Fibroblast of peridontal ligament (primary cell): ENCODE measurements around the gene HDAC6.
"Not testable (repeated sequence)": the region's sequence is repeated elsewhere in the genome, so short reads cannot be mapped to it uniquely, and the experiment has no call there.

Source experiments
- DNase-seq: peaks from one replicate; pipeline ENCODE4 v3.0.0-alpha.2; 2010; ENCODE audit errors: extremely low read depth

Gene HDAC6

DNA sequence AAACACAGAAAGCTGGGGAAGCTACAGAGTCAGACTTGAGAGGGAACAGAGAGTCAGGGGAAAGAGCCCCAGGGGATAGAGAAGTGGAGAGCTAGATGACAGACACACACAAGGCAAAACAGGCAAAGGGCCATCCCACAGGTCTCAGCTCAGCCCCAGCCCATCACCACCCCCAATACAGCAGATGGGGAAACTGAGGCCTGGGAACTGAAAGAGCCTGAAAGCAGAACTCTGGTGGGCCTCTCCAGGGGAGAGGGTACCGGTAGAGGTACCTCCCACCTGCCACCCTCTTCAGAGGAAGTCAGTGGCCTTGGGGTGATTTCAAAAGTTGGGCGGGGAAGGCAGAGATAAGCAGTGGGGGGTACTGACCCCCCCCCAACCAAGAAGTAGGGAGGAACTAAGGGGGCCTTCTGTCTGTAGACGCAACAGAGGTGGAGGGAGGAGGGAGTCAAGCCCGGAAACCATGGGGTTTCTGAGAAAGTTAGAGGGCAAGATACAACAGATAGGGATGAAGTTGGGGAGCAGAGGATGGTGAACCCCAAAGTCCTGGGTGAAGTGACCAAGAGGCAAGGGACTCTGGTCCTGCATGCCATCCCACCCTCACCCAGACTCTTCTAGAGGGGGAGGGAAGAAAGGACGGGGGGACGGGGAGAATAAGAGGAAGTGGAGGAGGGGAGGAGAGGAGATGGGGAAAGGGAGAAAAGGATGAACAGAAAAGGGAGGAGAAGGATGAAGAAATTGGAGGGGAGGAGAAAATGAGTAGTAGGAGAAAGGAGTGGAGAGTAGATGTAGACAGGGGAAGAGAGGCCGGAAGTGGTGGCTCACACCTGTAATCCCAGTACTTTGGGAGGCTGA, 12.3 kb upstream of the HDAC6 start:
- DNase-seq = no peak

DNA sequence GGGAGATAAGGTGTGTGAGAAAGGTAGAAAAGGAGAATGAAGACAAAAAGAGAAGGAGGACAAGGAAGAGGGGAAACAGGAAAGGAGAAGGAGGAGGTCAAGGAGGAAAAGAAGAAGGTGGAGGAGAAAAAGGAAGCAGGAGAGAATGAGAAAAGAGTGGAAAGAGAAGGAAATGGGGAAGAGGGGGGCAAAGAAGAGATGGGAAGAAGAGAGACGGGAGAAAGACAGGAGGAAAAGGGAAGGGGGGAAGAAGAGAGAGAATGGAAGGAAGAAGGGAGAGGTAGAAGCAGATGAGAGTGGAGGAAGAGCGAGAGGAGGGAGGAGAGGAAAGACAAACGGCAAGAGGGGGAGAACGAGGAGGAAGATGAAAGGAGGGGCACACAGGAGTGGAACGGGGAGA, 11.4 kb upstream of the HDAC6 start:
- no peak for DNase-seq

DNA sequence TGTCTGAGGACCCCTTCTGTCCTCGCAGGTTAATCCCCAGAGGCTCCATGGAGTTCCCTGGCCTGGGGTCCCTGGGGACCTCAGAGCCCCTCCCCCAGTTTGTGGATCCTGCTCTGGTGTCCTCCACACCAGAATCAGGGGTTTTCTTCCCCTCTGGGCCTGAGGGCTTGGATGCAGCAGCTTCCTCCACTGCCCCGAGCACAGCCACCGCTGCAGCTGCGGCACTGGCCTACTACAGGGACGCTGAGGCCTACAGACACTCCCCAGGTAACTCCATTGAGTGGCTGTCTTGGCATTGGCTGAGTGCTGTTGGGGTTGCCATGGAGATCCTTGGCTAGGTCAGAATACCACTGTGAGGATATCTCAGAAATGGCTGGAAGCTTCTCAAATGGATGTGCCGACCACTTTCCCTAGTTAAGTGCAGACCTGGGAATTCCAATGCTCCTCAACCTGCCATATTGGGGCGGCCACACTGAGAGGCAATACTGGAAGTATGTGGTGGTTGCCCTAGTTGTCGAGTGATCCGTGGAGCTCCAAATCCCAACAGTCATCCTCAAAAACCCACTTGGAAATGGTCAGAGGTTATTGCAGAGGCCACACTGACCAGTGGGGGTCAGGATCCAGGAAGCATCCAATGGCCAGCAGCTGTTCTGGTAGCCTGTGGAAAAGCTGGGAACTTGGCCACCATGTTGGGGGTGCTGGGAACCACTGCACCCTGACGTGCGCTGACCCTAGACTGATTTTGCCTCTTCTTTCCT, 10.6 kb upstream of the HDAC6 start:
- DNase-seq = no peak

DNA sequence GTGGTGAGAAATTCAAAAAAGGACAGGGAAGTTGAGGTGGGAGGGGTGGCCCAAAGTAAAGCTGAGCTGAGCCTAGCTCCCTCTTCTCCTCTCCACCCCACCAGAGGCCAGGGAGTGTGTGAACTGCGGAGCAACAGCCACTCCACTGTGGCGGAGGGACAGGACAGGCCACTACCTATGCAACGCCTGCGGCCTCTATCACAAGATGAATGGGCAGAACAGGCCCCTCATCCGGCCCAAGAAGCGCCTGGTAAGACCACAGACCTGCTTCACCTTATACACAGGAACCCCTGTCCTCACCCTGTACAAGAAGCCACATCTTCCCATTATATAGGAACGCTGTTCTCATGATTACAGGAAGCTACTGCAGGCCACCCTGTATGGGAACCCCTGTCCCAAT, 9.6 kb upstream of the HDAC6 start:
- DNase-seq = no peak

DNA sequence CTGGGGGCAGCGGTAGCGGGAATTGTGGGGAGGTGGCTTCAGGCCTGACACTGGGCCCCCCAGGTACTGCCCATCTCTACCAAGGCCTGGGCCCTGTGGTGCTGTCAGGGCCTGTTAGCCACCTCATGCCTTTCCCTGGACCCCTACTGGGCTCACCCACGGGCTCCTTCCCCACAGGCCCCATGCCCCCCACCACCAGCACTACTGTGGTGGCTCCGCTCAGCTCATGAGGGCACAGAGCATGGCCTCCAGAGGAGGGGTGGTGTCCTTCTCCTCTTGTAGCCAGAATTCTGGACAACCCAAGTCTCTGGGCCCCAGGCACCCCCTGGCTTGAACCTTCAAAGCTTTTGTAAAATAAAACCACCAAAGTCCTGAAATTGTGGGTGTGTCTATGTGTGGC, 7.9 kb upstream of the HDAC6 start:
- DNase-seq = no peak

DNA sequence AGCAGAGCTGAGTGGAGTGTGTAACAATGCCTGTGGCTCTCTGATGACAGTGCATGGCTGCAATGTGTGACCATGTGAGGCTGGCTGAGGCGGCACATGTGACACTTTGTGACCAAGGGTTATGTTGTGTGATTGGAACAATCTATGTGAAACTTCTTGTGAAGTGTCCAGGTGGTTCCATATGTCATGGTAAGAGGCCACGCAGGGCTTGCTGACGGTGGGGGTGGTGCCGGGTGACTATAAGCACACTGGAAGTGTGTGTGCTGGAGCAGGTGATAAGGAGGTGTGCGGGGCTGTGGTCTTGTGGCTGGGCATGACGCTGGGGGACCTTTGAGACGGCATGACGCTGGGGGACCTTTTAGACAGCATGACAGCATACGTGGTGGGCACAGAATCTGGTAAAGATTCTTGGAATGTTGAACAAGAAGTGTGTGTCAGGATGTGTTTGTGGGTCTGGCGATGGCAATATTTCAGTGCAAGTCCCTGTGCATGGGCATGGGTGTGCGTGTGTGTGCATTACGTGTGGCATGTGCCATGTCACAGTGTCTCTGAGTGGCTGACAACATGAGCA, 7.4 kb upstream of the HDAC6 start:
- no peak for DNase-seq

DNA sequence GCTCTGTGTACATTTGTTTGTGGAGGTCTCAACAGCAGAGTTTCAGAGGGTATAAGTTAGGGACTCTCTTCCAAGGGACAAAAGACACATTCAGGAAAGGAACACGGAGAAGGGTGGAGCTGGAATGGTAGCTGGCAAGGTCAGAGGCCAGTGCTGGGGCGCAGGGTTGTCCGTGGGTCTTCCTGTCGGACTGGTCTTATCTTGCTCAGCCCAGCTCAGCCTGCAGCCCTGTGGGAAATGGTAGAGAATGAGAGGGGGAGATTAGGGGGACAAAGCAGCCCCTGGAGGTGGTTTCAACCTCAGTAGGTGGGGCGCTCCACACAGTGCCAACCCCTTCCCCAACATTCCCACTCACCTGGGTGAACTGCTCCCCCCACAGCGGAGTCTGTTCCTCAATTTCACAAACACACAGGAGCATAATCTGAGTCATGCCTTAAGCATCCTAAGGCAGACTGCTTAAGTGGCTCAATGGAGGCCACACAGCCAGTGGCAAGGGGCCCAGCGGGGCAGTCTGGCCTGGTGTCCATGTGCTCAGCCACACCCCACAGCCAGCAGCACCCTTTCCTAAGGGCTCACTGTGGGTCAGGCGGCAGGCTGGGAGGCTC, 6.9 kb upstream of the HDAC6 start:
- peak; percentile 15 for DNase-seq

DNA sequence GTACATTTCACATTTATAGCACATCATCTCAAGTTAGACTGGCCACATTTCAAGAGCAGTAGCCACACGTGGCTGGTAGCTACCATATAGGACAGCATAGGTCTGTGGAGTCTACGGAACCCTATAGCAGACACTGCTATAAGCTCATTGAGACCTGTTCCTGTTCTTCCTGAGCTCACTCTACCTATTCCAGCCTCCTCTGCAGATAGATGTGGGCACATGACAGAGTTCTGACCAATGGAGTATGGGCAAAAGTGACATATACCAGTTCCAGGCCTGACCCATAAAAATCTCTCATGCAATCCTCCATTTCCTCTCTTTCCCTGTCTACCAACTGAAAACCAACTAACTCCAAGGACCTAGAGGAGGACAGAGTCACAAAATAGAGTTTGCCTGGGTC, 3.5 kb upstream of the HDAC6 start:
- no peak for DNase-seq

DNA sequence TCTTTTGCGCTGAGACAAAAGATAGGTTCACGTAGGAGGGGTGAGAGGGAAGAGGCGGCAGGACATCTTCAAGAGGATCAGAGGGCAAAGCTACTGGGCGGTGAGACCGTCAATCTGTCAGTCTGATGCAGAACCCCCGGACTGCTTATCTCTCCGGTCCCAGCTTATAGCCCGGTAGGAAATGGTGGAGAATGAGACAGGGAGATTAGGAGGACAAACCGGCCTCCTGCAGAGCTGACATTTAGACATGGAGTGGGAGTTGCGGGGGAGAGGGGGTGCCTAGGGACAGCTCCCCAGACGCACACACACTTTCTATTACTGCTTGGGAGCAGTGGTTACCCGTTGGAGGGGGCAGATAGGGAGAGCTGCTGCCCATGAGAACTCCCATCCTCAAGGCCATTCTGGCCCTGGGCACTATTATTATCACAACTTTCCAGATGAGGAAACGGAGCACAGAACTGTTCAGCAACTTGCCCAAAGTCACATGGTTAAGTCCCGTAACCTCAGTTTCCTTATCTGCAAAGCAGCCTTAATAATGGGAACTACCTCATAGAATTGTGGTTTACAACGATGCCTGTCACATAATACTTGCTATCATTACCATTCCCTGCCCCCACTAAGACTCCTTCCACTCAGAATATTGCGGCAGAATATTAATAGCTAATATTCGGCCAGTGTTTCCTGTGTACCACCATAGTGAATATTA, 1.1 kb upstream of the HDAC6 start:
- no peak for DNase-seq

DNA sequence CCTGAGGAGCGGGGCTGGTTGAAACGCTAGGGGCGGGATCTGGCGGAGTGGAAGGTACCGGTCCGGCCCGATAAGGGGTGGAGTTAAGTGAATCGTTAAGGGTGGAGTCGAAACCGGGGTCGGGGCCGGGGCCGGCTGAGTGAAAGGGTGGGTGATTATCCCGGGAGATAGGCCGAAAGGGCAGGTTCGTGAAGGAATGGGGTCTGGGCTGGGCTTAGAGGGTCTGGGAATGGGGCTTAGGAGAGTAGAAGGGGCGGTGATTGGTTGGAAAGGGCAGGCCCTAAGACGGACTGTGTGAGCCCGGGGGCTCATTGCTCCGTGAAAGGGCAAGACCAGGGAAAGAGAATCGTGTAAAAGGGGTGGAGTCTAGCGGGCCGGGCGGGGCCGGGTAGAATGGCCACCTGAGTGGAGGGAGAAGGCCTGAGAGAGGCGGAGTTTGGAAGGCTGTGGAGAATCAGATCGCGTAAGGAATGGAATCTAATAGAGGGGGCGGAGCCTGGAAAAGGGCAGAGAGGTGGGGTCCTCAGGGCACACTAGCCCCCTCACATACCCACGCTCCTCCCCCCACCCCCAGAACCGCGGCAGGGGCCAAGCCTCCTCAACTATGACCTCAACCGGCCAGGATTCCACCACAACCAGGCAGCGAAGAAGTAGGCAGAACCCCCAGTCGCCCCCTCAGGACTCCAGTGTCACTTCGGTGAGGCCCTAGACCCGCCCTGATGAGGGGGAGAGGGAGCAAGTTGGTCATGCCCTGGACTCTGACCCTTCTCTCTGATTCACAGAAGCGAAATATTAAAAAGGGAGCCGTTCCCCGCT, 430 bp downstream of the HDAC6 start:
- DNase-seq = peak; percentile 65

DNA sequence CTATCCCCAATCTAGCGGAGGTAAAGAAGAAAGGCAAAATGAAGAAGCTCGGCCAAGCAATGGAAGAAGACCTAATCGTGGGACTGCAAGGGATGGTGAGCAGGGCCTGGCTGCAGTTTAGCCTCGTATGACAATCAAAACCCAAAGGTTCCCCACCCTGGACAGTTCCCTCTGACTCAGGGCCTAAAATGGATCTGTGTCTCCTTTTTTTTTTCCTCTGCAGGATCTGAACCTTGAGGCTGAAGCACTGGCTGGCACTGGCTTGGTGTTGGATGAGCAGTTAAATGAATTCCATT, 986 bp downstream of the HDAC6 start:
- no peak for DNase-seq

DNA sequence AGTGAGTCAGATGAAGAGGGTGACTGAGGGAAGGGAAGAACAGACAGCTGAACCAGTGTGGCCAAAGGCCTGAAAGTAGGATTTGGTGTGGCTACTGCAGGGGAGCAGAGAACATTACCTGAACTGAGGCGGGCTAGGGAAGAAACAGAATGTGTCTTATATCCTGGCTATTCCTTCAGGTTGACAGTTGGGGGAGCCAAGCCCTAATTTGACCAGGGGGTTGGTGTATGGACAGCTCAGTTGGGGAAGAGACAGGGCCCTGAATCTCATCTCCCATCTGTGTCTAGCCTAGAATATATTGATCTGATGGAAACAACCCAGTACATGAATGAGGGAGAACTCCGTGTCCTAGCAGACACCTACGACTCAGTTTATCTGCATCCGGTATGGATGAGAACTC, 4.2 kb downstream of the HDAC6 start:
- DNase-seq = no peak

DNA sequence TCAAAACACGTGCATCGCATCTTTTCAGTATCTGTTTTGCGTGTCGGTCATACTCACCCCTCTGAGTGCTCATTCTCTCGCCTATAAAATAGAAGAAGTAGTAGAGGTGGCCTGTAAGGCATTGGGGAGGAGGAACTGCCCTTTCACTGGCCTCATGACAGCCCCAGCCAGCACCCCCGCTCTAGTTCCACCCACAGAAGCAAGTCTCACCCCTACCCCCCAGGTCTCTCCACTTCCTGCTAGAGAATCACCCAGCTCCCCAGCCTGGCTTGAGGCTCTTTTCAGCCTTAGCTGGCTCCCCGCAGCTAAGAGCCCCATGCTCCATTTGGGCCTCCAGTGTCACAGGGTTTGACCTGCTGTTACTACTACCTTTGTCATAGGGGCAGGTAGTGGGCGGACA, 11.8 kb downstream of the HDAC6 start:
- DNase-seq = no peak

DNA sequence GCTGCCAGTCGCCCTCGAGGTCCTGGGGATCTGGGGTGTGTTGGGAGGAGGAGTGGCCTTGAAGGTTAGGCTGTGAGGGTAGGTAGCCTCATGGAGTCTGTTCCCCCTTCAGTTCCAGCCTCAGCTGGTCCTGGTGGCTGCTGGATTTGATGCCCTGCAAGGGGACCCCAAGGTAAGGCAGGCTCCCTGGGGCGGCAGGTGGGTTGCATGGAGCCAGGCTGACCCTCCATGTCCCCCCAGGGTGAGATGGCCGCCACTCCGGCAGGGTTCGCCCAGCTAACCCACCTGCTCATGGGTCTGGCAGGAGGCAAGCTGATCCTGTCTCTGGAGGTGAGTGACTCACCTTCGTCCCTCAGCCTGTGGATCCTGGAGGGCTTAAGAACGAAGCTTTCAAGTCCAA, 12.9 kb downstream of the HDAC6 start:
- DNase-seq = no peak

DNA sequence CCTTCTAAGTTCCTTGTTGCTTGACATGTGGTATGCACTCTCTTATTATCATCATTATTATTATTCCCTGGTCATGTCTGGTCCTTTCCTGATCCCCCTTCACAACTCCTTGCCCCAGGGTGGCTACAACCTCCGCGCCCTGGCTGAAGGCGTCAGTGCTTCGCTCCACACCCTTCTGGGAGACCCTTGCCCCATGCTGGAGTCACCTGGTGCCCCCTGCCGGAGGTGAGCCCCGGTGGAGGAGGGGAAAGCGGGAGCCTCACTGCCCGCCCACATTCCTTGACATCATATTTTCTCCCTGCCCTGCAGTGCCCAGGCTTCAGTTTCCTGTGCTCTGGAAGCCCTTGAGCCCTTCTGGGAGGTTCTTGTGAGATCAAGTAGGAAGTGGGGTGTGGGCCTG, 13.4 kb downstream of the HDAC6 start:
- DNase-seq = no peak

DNA sequence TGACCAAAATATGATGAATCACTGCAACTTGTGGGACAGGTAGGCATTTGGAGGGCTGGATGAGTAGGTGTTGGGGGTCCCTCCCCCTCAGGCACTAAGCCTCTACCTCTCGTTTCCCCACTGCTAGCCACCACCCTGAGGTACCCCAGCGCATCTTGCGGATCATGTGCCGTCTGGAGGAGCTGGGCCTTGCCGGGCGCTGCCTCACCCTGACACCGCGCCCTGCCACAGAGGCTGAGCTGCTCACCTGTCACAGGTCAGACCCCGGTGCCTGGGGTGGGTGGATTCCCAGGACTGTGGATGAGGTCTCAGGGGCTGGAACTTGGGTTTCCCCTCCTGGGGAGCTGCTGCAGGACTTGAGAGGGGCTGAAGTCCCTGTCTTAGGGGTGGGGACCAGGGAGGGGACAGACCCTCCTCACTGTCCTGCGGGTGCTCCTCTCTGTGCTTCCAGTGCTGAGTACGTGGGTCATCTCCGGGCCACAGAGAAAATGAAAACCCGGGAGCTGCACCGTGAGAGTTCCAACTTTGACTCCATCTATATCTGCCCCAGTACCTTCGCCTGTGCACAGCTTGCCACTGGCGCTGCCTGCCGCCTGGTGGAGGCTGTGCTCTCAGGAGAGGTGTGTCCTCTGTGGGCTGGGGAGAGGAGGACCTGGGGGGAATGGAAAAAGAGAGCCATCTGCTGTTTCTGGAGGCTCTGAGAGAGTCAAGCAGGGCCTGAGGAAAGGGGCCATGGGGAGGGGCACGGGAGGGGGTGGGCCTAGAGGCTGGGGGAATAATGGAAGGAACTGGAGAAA, 14.3 kb downstream of the HDAC6 start:
- DNase-seq = no peak

DNA sequence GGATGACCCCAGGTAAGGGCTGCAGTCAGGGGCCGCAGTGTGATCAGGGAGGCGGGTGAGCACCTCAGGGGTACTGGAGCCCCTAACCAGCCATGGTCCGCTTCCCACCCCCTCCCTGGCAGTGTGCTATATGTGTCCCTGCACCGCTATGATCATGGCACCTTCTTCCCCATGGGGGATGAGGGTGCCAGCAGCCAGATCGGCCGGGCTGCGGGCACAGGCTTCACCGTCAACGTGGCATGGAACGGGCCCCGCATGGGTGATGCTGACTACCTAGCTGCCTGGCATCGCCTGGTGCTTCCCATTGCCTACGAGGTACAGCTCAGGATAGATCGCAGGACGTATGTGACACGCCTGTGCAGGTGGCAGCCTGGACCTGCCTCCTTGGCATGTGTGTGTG, 16.2 kb downstream of the HDAC6 start:
- no peak for DNase-seq

DNA sequence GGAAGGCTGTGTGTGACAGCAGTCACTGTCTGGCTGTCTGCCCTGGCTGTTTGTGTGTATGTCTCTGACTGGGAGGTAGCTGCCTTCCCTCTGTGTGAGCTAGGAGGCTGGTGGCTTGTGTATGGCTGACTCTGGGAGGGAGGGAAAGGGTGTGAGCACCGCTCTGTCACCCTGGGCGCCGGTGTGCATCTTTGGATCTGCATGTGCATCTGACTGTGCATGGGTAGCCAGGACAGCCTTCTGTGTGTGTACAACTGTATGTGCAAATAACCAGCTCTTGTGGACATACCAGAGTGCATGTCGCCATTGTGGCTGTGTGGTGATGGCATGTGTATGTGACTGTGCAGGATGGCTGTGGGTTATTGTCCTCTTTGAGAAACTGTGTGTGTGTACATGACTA, 17.0 kb downstream of the HDAC6 start:
- DNase-seq = no peak

DNA sequence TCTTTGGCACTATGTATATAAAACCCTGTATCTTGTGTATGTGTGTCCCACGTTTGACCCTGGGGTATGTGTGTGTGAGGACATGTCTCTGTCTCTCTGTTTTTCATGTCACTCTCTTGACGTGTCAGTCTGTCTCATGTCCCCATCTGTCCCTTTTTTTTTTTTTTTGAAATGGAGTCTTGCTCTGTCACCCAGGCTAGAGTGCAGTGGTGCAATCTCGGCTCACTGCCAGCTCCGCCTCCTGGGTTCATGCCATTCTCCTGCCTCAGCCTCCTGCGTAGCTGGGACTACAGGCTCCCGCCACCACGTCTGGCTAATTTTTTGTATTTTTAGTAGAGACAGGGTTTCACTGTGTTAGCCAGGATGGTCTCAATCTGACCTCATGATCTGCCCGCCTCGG, 17.5 kb downstream of the HDAC6 start:
- DNase-seq = not testable (repeated sequence)

DNA sequence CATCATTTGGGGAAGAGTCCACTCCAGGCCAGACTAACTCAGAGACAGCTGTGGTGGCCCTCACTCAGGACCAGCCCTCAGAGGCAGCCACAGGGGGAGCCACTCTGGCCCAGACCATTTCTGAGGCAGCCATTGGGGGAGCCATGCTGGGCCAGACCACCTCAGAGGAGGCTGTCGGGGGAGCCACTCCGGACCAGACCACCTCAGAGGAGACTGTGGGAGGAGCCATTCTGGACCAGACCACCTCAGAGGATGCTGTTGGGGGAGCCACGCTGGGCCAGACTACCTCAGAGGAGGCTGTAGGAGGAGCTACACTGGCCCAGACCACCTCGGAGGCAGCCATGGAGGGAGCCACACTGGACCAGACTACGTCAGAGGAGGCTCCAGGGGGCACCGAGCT, 21.2 kb downstream of the HDAC6 start:
- no peak for DNase-seq

DNA sequence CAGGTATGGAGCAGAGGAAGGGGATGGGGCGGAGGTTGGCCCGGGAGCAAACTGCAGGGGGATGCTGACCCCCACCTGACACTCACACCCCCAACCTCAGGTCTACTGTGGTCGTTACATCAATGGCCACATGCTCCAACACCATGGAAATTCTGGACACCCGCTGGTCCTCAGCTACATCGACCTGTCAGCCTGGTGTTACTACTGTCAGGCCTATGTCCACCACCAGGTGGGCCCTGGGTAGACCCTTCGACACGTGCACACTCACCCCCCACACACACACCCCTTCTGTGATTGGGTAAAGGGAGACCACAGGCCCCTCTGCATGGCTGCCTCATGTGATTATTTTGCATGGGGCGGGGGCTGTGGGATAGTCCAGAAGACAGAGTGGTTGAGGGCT, 22.2 kb downstream of the HDAC6 start:
- no peak for DNase-seq
